Neural progenitor cell (in vitro differentiated cells): ENCODE measurements around the gene ARHGAP26. TPM values are rescaled to one million over a fixed set of nuclear protein-coding genes. Genes with fewer than 3 reads are reported as not detected.

Source experiments
- DNase-seq: peaks from one replicate; pipeline ENCODE4 v3.0.0-alpha.2; 2016; ENCODE audit warnings: low spot score
- H2AFZ ChIP-seq: fragments of 200-600 bp; sonication (generic); replicated peaks from 2 replicates; pipeline ENCODE4 v1.6.1; 2016; ENCODE audit warnings: antibody characterized with exemption
- H3F3A ChIP-seq: fragments of 200-600 bp; sonication (generic); 2 replicates; pipeline ENCODE4 v1.6.1; 2016; ENCODE audit warnings: antibody characterized with exemption, low read depth
- H3K27ac ChIP-seq: fragments of 200-600 bp; sonication (generic); 2 replicates; pipeline ENCODE4 v1.5.1; 2016; ENCODE audit warnings: mild to moderate bottlenecking
- H3K27me3 ChIP-seq: fragments of 200-600 bp; sonication (generic); 2 replicates; pipeline ENCODE4 v1.6.1; 2016; ENCODE audit warnings: mild to moderate bottlenecking, moderate library complexity
- H3K36me3 ChIP-seq: fragments of 200-600 bp; sonication (generic); 2 replicates; pipeline ENCODE4 v1.5.1; 2016
- H3K4me1 ChIP-seq: fragments of 200-600 bp; sonication (generic); 2 replicates; pipeline ENCODE4 v1.6.1; 2016; ENCODE audit warnings: mixed run types
- H3K4me2 ChIP-seq: fragments of 200-600 bp; sonication (generic); 2 replicates; pipeline ENCODE4 v1.6.1; 2016
- H3K4me3 ChIP-seq: fragments of 200-600 bp; sonication (generic); 2 replicates; pipeline ENCODE4 v1.5.1; 2016
- H3K79me2 ChIP-seq: fragments of 200-600 bp; sonication (generic); 2 replicates; pipeline ENCODE4 v1.6.1; 2016; ENCODE audit warnings: low read depth
- H3K9ac ChIP-seq: fragments of 200-600 bp; sonication (generic); 2 replicates; pipeline ENCODE4 v1.6.1; 2016
- H3K9me3 ChIP-seq: fragments of 200-600 bp; sonication (generic); 2 replicates; pipeline ENCODE4 v1.5.1; 2016; ENCODE audit warnings: low read depth
- H4K20me1 ChIP-seq: fragments of 200-600 bp; sonication (generic); 2 replicates; pipeline ENCODE4 v1.6.1; 2016; ENCODE audit warnings: low read depth
- H3K27ac Mint-ChIP-seq: 3 replicates; pipeline ENCODE4 v1.8.0; 2021; ENCODE audit warnings: mixed read lengths
- H3K27me3 Mint-ChIP-seq: 2 replicates; pipeline ENCODE4 v1.8.0; 2022; ENCODE audit warnings: low read depth, mild to moderate bottlenecking, inconsistent platforms, moderate library complexity, mixed read lengths; ENCODE audit not compliant: insufficient read depth
- H3K36me3 Mint-ChIP-seq: 3 replicates; pipeline ENCODE4 v1.8.0; 2021; ENCODE audit warnings: mixed read lengths
- H3K4me1 Mint-ChIP-seq: 3 replicates; pipeline ENCODE4 v1.8.0; 2021; ENCODE audit warnings: mixed read lengths
- H3K4me3 Mint-ChIP-seq: 3 replicates; pipeline ENCODE4 v1.8.0; 2021; ENCODE audit warnings: mild to moderate bottlenecking, moderate library complexity, mixed read lengths
- H3K9me3 Mint-ChIP-seq: 3 replicates; pipeline ENCODE4 v1.8.0; 2020; ENCODE audit warnings: mixed read lengths
- EZH2 ChIP-seq: fragments of 200-600 bp; sonication (generic); IDR thresholded peaks from 2 replicates; pipeline ENCODE4 v1.6.1; 2017; ENCODE audit warnings: antibody characterized with exemption, mild to moderate bottlenecking, moderate library complexity
- EZH2phosphoT487 ChIP-seq: fragments of 200-600 bp; sonication (generic); IDR thresholded peaks from 2 replicates; pipeline ENCODE4 v1.6.1; 2017; ENCODE audit warnings: antibody characterized with exemption
- total RNA-seq: library from RNA; depleted of rRNA; stranded (reverse); fragments of >200 nt; gene quantifications from 2 replicates; pipeline ENCODE4 v1.2.3, GENCODE V29; 2015; ENCODE audit warnings: low replicate concordance
- TF ChIP-seq, protein P1 (sequence below): fragments of 200-600 bp; sonication (generic); IDR thresholded peaks from 2 replicates; pipeline ENCODE4 v1.5.1; 2017; ENCODE audit warnings: antibody characterized with exemption, mild to moderate bottlenecking

Gene ARHGAP26
- total RNA-seq, 1 donor from 2014 or later = 7.0 TPM

- H3K4me3 ChIP-seq = no peak overlapping the region
- H3K36me3 Mint-ChIP-seq = peaks cover 6% of the 10 kb centered on the region
- no peak for DNase-seq
- H3K4me2 ChIP-seq = no peak overlapping the region
- peaks cover 2% of the 10 kb centered on the region for H3K9me3 Mint-ChIP-seq
- no peak overlapping the region for H3K9ac ChIP-seq
- no peaks in the 10 kb centered on the region for H3K36me3 ChIP-seq
- H4K20me1 ChIP-seq = no peaks in the 10 kb centered on the region
- peaks cover 9% of the 10 kb centered on the region for H3K27me3 Mint-ChIP-seq
- H2AFZ ChIP-seq = no peak overlapping the region
- no peaks in the 10 kb centered on the region for H3K9me3 ChIP-seq
- peaks cover 7% of the 10 kb centered on the region for H3F3A ChIP-seq
- no peak for TF ChIP-seq EZH2phosphoT487
- TF ChIP-seq, protein P1, sequence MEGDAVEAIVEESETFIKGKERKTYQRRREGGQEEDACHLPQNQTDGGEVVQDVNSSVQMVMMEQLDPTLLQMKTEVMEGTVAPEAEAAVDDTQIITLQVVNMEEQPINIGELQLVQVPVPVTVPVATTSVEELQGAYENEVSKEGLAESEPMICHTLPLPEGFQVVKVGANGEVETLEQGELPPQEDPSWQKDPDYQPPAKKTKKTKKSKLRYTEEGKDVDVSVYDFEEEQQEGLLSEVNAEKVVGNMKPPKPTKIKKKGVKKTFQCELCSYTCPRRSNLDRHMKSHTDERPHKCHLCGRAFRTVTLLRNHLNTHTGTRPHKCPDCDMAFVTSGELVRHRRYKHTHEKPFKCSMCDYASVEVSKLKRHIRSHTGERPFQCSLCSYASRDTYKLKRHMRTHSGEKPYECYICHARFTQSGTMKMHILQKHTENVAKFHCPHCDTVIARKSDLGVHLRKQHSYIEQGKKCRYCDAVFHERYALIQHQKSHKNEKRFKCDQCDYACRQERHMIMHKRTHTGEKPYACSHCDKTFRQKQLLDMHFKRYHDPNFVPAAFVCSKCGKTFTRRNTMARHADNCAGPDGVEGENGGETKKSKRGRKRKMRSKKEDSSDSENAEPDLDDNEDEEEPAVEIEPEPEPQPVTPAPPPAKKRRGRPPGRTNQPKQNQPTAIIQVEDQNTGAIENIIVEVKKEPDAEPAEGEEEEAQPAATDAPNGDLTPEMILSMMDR = no peak
- TF ChIP-seq EZH2 = no peak
- H3K4me1 Mint-ChIP-seq = peaks cover 46% of the 10 kb centered on the region
- H3K27ac ChIP-seq = no peak overlapping the region
- peaks cover 6% of the 10 kb centered on the region for H3K27me3 ChIP-seq
- peaks cover 22% of the 10 kb centered on the region for H3K4me1 ChIP-seq
- no peaks in the 10 kb centered on the region for H3K79me2 ChIP-seq
- peak overlapping the region; percentile 34 for H3K27ac Mint-ChIP-seq
- peak overlapping the region; percentile 22 for H3K4me3 Mint-ChIP-seq
Observed at GRCh38 chr5:143037708-143038107, 267.5 kb downstream of the ARHGAP26 start.

GRCh38 chr5:143040622-143041021 lies 270.4 kb downstream of the ARHGAP26 start:
- Histone ChIP-seq H4K20me1 (no peaks in the 10 kb centered on the region), H3K27ac (no peak overlapping the region), H3K79me2 (no peaks in the 10 kb centered on the region), H2AFZ (no peak overlapping the region), H3K4me3 (no peak overlapping the region), H3K4me2 (no peak overlapping the region), H3K9me3 (no peaks in the 10 kb centered on the region), H3K4me1 (peaks cover 10% of the 10 kb centered on the region), H3F3A (peaks cover 7% of the 10 kb centered on the region), H3K27me3 (no peaks in the 10 kb centered on the region), H3K9ac (no peak overlapping the region), H3K36me3 (no peaks in the 10 kb centered on the region)
- Mint-ChIP-seq H3K27me3 (peaks cover 10% of the 10 kb centered on the region), H3K36me3 (peaks cover 6% of the 10 kb centered on the region), H3K9me3 (peaks cover 2% of the 10 kb centered on the region), H3K27ac (no peak overlapping the region), H3K4me1 (peaks cover 42% of the 10 kb centered on the region), H3K4me3 (no peak overlapping the region)
- TF ChIP-seq EZH2phosphoT487 (no peak), EZH2 (no peak)
- TF ChIP-seq, protein P1 = no peak
- no peak for DNase-seq

- Mint-ChIP-seq H3K4me1 (peaks cover 37% of the 10 kb centered on the region), H3K27ac (no peak overlapping the region), H3K4me3 (no peak overlapping the region), H3K36me3 (peaks cover 3% of the 10 kb centered on the region), H3K9me3 (peaks cover under 1% of the 10 kb centered on the region), H3K27me3 (peaks cover 8% of the 10 kb centered on the region)
- TF ChIP-seq EZH2phosphoT487 (no peak), EZH2 (no peak)
- TF ChIP-seq, protein P1 = no peak
- Histone ChIP-seq H3K36me3 (no peaks in the 10 kb centered on the region), H3K9ac (no peak overlapping the region), H3K9me3 (no peaks in the 10 kb centered on the region), H4K20me1 (no peaks in the 10 kb centered on the region), H3K27me3 (no peaks in the 10 kb centered on the region), H3K27ac (no peak overlapping the region), H3K4me2 (no peak overlapping the region), H3K79me2 (no peaks in the 10 kb centered on the region), H2AFZ (no peak overlapping the region), H3K4me1 (peaks cover 10% of the 10 kb centered on the region), H3F3A (peaks cover 7% of the 10 kb centered on the region), H3K4me3 (no peak overlapping the region)
- DNase-seq = no peak
Observed at GRCh38 chr5:143041461-143041860, 271.3 kb downstream of the ARHGAP26 start.
